PFSK-1 (cell line): ENCODE data around the gene NXPH4.

Experiments
- FOXP2 ChIP-seq: optimal IDR thresholded peaks from 2 replicates; pipeline ENCODE3; 2011; ENCODE audit warnings: borderline replicate concordance, control low read depth, inconsistent platforms; ENCODE audit not compliant: insufficient read depth; ENCODE audit errors: extremely low read length, extremely low read depth
- POLR2AphosphoS5 ChIP-seq: IDR thresholded peaks from 2 replicates; pipeline ENCODE4 v1.6.1; 2012; ENCODE audit warnings: low read depth, mild to moderate bottlenecking, control low read depth, low read length, moderate library complexity
- SIN3A ChIP-seq: IDR thresholded peaks from 2 replicates; pipeline ENCODE4 v1.6.1; 2012; ENCODE audit warnings: mild to moderate bottlenecking, low read length, moderate library complexity, borderline replicate concordance; ENCODE audit not compliant: insufficient read depth
- TAF1 ChIP-seq: IDR thresholded peaks from 2 replicates; pipeline ENCODE4 v1.6.1; 2012; ENCODE audit warnings: low read length, control low read depth, borderline replicate concordance; ENCODE audit not compliant: insufficient read depth
- TF ChIP-seq, protein P1 (sequence below), 2 experiments: IDR thresholded peaks; 2 replicates each; pipeline versions ENCODE4 v1.6.1 to v1.8.0; 2011 to 2012; ENCODE audit warnings: low read depth in 2 of 2, low read length in 2 of 2, control low read depth in 1 of 2, inconsistent platforms in 1 of 2, mild to moderate bottlenecking in 1 of 2, moderate library complexity in 1 of 2; ENCODE audit not compliant: insufficient read depth in 1 of 2

The NXPH4 gene

DNA sequence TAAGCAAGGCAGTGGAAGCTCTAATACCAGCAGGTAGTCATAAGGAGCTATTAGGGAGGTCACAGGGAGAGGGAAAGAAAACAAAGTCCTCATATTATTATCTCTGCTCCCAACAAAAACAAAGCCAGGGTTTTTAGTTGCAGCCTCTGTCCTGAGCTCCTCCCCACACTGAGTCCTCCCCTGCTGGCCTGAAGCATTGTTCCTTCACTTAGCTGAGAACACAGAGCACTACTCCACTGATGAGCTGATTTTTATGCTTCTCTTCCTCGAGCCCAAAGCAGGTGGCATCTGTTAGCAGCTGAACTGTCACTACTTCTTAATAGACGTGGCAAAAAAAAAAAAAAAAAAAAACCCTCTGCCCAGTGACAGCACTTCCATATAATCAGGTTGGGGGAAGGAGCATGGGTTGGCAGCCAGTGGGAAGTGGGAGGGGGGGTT, 44.9 kb downstream of the NXPH4 start:
- TF ChIP-seq SIN3A (no peak), FOXP2 (no peak), POLR2AphosphoS5 (no peak), TAF1 (no peak)
- TF ChIP-seq, protein P1, sequence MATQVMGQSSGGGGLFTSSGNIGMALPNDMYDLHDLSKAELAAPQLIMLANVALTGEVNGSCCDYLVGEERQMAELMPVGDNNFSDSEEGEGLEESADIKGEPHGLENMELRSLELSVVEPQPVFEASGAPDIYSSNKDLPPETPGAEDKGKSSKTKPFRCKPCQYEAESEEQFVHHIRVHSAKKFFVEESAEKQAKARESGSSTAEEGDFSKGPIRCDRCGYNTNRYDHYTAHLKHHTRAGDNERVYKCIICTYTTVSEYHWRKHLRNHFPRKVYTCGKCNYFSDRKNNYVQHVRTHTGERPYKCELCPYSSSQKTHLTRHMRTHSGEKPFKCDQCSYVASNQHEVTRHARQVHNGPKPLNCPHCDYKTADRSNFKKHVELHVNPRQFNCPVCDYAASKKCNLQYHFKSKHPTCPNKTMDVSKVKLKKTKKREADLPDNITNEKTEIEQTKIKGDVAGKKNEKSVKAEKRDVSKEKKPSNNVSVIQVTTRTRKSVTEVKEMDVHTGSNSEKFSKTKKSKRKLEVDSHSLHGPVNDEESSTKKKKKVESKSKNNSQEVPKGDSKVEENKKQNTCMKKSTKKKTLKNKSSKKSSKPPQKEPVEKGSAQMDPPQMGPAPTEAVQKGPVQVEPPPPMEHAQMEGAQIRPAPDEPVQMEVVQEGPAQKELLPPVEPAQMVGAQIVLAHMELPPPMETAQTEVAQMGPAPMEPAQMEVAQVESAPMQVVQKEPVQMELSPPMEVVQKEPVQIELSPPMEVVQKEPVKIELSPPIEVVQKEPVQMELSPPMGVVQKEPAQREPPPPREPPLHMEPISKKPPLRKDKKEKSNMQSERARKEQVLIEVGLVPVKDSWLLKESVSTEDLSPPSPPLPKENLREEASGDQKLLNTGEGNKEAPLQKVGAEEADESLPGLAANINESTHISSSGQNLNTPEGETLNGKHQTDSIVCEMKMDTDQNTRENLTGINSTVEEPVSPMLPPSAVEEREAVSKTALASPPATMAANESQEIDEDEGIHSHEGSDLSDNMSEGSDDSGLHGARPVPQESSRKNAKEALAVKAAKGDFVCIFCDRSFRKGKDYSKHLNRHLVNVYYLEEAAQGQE (IDR thresholded peaks at IDR 0.05; ENCODE audit: insufficient read depth in 1 of 2, low read depth in 2 of 2, low read length in 2 of 2), result no peak

GRCh38 chr12:57262126-57262822, 45.7 kb downstream of the NXPH4 start:
- TF ChIP-seq FOXP2, result no peak
- no peak for TF ChIP-seq TAF1
- TF ChIP-seq, protein P1 (IDR thresholded peaks at IDR 0.05; ENCODE audit: insufficient read depth in 1 of 2, low read depth in 2 of 2, low read length in 2 of 2), result no peak
- no peak for TF ChIP-seq POLR2AphosphoS5
- no peak for TF ChIP-seq SIN3A

GRCh38 chr12:57263096-57263495, 46.5 kb downstream of the NXPH4 start:
- TF ChIP-seq, protein P1 (IDR thresholded peaks at IDR 0.05; ENCODE audit: insufficient read depth in 1 of 2, low read depth in 2 of 2, low read length in 2 of 2), result no peak
- no peak for TF ChIP-seq FOXP2
- TF ChIP-seq POLR2AphosphoS5, result no peak
- TF ChIP-seq SIN3A, result no peak
- no peak for TF ChIP-seq TAF1

DNA sequence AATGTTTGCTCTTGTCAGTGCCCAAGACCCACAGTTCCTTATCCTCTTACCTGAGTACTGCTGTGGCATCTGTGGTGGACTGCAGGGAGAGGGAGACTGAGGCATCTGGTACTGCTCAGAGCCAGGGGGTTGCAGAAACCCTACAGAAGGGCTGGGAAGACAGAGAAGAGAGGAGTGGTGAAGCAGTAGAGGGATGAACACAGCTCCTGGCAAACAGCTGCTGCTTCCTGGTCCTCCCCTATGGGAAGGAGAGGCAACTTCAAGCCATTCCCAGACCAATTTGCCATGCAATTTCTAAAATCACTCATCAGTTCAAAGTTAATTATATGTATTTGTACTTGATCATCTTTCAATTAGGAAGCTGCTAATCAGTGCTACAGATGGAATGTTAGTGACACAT, 50.1 kb downstream of the NXPH4 start:
- no peak for TF ChIP-seq POLR2AphosphoS5
- TF ChIP-seq TAF1, result no peak
- TF ChIP-seq FOXP2, result no peak
- TF ChIP-seq SIN3A, result no peak
- TF ChIP-seq, protein P1 (IDR thresholded peaks at IDR 0.05; ENCODE audit: insufficient read depth in 1 of 2, low read depth in 2 of 2, low read length in 2 of 2), result no peak
